Stimulated activated CD8-positive, alpha-beta memory T cell treated with anti-CD3 and anti-CD28 coated beads, Interleukin-2, amount 100 ng/mL, for 48 hours (primary cell): ENCODE measurements around the gene ADORA2A.

Source experiments
- DNase-seq, 2 donors: peaks; one replicate each; pipeline ENCODE4 v3.0.0-alpha.2; 2020; ENCODE audit warnings: low read depth in 2 of 2

ADORA2A gene

GRCh38 chr22:24418786-24419474 lies 8.5 kb upstream of the ADORA2A start:
- DNase-seq: no peak

- DNase-seq: no peak
Measured at GRCh38 chr22:24419475-24419850, 7.9 kb upstream of the ADORA2A start.

DNA sequence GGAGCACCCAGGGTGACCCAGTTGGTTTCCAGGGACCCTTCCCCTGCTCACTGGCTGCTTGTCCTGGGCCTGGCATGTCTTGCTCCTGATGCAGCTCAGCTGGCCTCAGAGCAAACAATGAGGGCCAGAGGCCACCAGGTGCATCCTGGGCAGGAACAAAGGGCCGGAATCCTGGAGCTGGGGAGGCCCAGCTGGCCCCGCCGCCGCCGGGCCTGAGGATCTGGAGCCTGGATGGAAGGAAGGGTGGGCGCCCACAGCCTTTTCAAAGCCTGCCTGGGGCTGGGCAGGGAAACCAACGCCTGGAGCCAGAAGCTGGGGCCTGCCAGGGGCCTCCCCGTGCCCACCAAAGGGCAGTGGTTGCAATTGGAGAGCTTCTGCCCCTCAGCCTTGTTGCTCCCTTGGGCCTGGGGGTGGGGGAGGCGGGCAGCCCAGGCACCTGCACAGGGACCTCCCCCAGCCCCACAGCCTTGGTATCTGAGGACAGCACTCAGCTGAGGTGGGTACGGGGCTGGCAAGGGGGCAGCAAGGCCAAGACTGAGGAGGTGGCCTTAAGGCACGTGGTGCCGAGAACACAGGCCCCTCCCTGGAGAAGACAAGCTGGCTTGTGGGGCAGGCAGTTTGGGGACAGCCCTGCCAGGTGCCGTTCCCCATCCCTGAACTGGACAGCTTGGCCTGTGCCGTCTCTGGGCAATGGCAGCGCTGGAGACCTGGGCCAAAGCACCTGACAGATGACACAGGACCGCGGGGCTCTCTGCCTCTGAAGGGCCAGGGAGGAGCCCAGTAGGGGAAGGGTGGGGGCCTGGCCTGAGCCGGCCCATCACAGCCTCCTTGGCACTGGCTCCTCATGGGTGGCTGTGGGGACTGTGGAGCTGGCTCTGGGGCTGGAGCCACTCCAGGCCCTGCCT lies 7.1 kb upstream of the ADORA2A start:
- DNase-seq: no peak

DNA sequence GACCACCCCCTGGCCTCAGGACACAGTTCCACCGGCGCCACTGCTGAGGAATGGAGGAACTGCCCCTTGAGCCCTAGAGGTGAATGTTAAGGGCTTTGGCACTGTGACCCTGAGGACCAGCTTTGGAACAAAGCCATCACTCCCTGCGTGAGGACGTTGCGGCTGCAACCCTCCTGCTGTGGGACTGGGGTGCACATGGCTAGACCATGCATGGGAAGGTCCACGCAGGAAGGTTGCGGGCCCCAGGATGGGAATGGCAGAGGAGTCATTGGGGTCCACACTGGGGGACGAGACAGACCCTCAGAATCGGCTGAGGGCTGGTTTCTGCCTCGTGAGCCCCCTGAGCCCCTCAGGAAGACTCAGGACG lies 6.4 kb upstream of the ADORA2A start:
- no peak for DNase-seq

DNA sequence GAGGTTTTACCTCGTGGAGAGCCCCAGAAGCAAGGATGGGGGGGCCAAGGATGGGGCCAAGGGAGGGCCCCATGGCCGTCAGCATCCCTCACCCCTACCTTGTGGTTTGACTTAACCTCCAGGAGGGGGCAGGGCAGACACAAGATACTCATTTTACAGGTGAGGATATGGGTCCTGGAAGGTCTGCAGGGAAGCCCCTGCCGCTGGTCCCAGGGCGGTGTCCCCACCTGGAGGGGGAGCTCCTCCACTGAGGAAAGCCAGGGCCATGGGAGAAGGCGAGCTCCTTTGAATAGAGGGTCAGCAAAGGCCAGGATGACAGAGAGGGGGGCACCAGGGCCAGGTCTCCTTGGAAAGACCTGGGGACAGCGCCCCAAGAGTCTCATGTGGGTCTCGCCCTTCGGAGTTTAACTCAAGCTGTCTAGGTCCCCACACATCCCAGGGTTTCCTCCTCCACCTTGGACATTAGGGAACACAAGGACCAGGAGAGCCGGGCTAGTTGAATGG lies 5.9 kb upstream of the ADORA2A start:
- DNase-seq: no peak

DNA sequence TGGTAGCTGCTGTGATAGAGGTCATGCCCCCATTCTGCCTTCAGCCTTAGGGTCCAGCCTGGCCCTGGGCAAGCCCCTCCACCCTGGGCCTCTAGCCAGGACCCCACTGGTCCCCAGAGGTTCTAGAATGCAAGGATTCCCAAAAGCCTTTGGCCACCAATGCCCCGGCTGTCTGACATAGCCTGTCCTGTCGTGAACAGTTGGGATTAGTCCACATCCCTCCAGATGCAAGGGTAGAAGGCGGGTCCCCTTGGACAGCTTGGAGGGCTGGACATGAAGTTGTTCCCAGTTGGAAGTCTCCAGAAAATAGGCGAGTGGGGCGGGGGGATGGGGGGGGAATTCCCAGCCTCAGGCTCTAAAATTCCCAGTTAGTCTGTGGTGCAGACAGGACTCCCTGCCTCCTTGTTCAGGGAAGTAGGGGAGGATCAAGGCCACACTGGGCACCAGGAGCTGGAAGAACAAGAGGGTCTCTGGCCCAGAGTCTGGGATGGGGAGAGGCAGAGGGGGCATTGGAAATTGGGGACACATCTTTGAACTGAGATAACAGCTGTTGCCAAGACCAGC lies 5.2 kb upstream of the ADORA2A start:
- DNase-seq: no peak

- peak; percentile 60 to 66 for DNase-seq
Measured at GRCh38 chr22:24423519-24424000, 3.8 kb upstream of the ADORA2A start.

DNA sequence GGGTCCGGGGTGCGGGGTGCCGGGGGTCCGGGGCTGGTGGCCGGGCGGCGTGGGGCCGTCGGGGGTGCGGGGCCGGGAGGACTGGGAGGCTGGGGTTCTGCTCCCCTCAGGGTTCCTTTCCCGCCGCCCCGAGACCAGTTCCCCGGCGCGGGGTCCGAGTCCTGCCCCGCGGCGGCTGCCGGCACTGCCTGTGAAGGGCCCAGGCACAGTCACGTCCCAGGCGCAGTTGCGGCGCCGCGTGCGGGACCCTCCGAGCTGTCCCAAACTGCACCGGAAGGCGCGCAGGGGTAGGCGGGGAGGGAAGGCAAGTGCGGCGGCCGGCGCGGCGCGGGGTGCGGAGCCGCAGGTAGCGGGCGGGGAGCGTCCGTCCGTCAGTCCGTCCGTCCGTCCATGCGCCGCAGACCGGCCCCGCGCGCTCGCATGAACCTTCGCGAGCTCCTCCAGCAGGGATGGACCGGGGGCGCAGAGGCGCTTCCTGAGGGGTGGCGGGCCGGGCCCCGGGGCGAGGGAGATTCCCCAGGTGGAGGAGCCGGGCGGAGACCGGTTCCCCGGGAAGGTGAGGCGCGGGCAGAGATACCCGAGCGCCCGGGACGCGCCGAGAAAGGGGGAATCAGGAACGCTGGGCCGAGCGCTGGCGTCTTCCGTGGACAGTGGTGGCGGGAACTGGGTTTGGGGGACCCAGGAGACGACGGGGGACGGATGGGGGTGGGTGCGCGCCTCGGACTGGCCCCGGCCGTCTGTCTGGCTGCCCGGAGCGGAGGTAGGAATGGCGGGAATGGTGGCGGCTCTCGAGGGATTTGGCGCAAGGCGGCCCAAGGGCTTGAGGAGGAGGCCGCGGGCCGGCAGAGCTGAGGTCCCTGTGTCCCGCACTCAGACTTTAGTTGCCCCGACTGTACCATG lies 3.1 kb upstream of the ADORA2A start:
- DNase-seq: no peak

GRCh38 chr22:24424901-24425775 lies 2.3 kb upstream of the ADORA2A start:
- no peak for DNase-seq

DNA sequence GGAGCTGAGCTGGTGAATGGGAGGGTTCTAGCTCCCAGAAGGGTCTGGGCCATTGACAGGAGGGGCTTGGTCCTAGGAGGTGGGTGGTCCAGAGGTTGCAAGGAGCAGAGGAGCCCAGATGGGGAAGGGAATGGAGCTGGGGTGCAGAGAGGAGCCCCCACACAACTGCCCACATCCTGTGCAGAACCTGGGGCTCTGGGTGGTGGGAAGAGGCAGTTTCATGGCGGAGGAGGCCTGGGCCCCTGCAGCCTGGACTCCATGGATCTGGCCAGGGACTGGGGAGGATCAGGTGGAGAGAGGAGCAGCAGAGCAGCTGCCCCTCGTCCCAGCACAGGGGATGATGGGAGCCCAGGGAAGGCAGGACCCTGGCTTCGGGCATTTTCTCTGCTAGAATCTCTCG lies 963 bp upstream of the ADORA2A start:
- DNase-seq: no peak

GRCh38 chr22:24426851-24427499 lies 424 bp upstream of the ADORA2A start:
- DNase-seq: no peak

DNA sequence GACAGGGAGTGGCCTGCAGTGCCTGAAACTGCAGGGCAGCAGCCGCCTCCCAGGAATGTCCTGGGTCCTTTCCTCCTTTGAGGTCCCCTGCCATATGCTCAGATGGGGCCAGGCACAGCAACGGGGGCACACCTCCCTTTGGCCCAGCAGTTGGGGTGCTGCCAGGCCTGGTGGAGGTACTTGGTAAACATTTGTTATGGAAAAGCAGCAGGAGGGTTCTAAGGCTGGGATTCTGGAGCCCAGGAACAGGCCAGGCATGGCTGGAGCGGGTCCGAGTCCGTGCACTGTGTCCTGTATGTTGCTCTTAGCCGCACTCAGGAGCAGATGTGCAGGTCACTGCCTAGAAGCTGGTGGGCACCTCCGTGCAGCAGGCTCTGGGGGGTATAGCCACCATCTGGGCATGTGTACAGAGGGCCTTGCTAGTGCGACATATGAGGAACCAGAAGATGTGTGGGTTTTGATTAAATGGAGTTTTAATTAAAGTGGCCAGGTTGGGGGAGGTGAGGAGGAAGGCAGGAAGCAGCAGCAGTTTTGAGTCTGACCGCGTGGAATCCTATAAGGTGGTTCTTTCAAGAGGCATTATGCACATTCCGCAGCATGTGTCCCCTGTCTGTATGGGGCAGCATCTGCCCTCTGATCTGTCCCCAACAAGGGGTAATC lies 1.5 kb downstream of the ADORA2A start:
- DNase-seq: no peak

DNA sequence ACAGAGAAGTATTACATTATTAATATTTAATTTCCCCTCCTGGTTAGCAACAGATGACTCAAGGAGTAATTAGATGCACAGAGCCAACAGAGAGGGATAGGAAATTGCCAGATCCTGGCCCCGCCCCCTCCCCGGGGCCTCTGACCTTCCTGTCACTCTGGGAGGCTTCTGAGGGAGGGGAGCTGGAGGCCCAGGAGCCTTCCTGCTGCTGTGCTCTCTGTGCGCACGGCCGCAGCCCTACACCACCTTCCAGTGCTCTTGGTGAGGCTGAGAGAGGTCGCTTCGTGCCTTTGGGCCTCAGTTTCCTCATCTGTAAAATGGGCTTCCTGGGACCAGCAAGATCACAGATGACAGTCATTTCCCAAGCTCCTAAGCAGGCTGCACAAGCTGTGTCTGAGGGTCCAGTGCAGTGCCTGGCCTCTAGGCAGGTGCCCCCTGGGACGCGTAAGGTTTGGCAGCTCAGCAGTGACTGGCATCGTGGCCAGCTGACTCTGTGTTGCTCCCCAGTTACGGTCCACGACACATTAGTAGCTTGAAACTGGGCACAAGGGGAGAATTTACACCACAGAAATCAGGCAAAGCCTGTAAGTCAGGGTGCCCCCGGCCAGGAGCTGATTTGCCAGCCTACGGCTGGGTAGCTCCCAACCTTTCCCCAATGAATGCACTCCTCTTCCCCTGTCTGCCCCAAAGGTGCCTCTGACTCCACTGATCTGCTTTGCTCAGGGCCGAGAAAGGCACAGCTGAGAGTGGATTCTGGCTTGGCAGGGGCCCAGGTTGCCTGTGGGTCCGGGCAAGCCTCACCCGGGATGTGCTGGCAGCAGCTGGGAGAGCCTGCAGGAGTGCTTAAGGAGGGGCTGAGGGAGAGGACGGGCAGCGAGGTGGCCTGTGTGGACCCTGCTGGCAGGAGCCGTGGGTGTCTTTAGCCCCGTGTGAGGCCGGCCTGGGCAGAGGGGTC lies 2.3 kb downstream of the ADORA2A start:
- peak; percentile 61 to 73 for DNase-seq

DNA sequence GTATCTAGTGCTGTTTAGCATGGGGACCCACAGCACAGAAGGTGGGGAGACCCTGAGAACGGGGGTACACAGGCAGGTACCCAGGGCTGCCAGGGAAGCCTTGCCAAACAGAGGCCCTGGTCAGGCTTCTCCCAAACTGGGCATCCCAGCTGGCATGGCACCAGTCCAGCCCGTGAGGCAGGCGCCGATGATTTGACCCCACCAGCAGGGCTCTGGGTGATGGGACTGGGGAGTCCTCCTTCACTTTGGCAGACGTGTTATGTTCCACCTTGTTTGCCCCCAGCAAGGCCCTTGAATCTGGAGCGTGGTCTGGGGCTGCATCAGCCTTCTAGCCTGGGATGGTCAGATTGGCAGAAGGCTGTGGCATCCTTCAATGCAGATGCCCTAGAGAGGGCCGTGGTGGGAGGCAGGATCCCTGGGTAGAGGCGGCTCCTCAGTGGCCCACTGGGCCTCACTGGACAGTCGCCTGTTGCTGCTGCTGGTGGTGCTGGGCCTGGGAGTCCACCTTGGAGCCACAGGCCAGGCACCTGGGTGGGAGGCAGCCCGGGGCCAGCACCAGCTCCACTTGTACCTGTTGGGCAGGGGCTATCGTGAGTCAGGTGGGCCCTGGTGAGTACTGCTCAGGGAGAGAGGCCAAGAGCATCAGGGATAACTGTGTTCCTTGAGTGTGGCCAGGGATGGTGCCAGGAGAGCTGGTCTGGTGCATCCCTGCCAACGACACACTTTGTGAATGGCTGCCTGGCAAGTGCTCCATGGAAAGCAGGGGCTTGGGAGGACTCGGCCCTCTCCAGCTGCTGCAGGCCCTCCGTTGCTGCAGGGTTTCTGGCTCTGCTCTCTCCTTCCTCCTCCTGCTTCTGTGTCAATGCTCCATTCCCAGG lies 3.3 kb downstream of the ADORA2A start:
- DNase-seq: no peak

DNA sequence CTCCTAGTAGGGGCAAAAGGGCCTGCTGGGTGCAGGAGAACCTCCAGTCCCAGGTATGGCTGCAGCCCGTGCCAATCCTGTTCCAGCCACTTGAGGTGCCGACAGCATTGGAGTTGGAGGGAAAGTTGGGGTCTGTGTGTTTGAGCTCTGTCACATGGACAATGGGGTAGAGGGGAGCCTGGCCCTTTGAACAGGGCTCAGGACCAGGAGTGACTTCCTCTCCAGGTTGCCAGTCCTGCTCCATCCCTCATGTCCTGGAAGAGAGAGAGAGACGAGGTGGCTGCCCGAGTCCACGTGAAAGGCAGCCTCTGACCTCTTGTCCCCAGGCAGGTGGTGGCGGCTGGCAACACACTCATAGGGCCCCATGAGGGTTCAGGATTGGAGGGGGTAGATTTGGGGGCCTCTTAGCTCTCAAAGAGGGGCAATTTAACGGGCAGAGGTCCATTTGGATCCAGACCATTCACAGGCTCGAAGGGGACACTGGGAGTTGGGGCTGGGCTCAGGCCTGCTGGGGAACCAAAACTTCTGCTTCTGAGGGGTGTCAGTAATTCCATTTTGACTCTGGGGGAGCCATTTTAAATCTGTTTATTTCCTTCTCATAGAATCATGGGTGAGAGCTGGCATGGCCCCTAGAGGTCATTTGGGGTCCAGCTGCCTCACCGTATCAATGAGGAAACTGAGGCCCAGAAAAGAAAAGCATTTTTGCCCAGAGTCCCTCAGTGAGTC lies 4.1 kb downstream of the ADORA2A start:
- DNase-seq: no peak

DNA sequence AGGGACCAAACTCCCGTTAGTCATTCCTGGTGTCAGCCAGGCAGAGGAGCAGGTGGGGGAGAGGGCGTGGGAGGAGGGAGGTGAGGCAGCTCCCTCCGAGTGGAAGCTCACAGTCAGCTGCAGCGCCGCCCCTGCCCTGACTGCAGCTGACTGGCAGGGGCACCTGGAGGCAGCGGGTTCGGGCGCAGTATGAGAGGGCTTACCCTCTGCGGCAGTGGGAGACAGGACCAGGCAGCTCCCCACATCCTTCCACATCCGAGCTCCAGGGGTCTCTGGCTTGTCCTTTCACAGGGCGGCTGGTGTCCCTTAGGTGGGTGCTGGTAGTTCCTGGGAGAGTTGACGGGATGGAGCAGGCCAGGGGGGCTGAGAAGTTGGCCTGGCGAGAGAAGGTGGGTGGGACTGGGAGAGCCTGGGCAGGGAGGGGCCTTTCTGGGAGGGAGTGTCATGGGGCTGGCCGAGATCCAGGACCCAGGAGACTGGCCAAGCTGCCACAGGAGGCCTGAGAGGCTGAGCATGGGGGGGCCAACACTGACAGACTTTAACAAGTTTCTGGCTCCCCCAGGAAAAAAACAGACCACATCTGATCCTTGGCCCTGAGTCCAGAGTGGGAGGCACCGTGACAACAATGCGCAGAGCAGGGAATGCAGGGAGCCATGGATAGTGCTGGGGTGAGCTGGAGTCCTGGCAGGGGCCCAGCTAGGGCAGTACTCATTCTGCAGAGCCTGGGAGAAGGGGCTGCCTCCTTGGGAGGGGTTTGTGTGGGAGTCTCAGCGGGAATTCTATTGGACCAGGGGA lies 4.9 kb downstream of the ADORA2A start:
- peak in 1 of 2 donors; percentile 48 for DNase-seq
